Measurements from ENCODE around the gene TADA2A.

The TADA2A gene

DNA sequence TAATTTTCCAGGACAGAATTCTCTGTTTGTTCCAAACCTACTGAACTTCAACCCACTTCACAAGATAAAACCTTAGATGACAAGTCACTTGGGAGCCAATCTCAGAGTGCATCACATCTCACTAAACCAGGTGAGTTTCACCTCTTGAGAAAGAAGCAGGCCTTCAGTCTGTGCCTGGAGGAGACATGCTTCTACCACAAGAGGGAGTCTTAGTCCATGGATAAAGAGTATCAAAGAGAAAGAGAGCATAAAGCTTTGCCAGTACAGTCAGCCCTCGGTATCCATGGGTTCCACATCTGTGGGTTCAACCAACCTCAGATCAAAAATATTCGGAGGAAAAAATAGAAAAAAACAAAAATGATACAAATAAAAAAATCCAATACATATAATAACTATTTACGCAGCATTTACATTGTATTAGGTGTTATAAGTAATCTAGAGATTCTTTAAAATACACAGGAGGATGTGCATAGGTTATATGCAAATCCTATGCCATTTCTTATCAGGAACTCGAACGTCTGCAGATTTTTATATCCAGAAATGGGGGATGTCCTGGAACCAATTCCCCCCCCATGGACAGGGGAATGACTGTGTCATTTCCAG lies 120.7 kb downstream of the TADA2A start:
- no peak overlapping the region for H3K4me3 ChIP-seq (ENCODE audit: low read length in 2 of 2)
- H4K8ac ChIP-seq (ENCODE audit: low read depth, low read length): no peak overlapping the region
- no peak overlapping the region for H3K4ac ChIP-seq (ENCODE audit: low read length)
- H3K9me3 ChIP-seq (replicated peaks in 1 of 2; ENCODE audit: control insufficient read depth in 2 of 2, insufficient read depth in 1 of 2, low read depth in 1 of 2, low read length in 2 of 2): no peaks in the 10 kb centered on the region
- H4K91ac ChIP-seq (ENCODE audit: low read depth, low read length, poor library complexity): no peak overlapping the region
- no peak overlapping the region for H2BK120ac ChIP-seq (ENCODE audit: low read depth, low read length)
- no peak overlapping the region for H3K23ac ChIP-seq (ENCODE audit: low read depth, low read length, poor library complexity)
- no peak overlapping the region for H3K4me2 ChIP-seq (ENCODE audit: insufficient read depth, low read length, poor library complexity, severe bottlenecking)
- no peaks in the 10 kb centered on the region for H3K4me1 ChIP-seq (ENCODE audit: control insufficient read depth in 2 of 2, insufficient read depth in 1 of 2, low read depth in 1 of 2, low read length in 2 of 2)
- no peak overlapping the region for H3K27ac ChIP-seq (replicated peaks; ENCODE audit: low read length)
- H3K36me3 ChIP-seq (replicated peaks in 1 of 2; ENCODE audit: control insufficient read depth in 2 of 2, insufficient read depth in 2 of 2, low read length in 2 of 2): peaks cover 15 to 88% of the 10 kb centered on the region in 2 donors
- no peak overlapping the region for H2BK15ac ChIP-seq (ENCODE audit: low read length)
- no peaks in the 10 kb centered on the region for H3K27me3 ChIP-seq (ENCODE audit: control insufficient read depth in 3 of 3, insufficient read depth in 3 of 3, low read depth in 1 of 3, low read length in 3 of 3)
- H3K9ac ChIP-seq (ENCODE audit: low read depth, low read length, poor library complexity): no peak overlapping the region
- no CpG with 5 or more reads among the region's 5 CpGs for WGBS, 2 donors (ENCODE audit: extremely low coverage in 2 of 2, insufficient read length in 2 of 2, insufficient replicate concordance in 1 of 2)
- no peak overlapping the region for H3K14ac ChIP-seq (ENCODE audit: low read length)
- H2AFZ ChIP-seq (ENCODE audit: low read length): no peak overlapping the region
- no peak overlapping the region for H2BK5ac ChIP-seq (ENCODE audit: low read length)
- H3K79me1 ChIP-seq (ENCODE audit: low read depth, low read length): peaks cover 2% of the 10 kb centered on the region
- no peak overlapping the region for H3K18ac ChIP-seq (ENCODE audit: low read length)
- H2BK12ac ChIP-seq (ENCODE audit: low read length): no peak overlapping the region
- no peak overlapping the region for H2AK5ac ChIP-seq (ENCODE audit: low read depth, low read length)
- DNase-seq (ENCODE audit: low spot score): peak; percentile 14

All from neuronal stem cell (in vitro differentiated cells).